GM19025 (cell line): ENCODE results near the gene PRKG1.
"Not testable (repeated sequence)": the region's sequence is repeated elsewhere in the genome, so short reads cannot be mapped to it uniquely, and the experiment has no call there.

ENCODE experiments used
- ATAC-seq: cut with Tn5 transposase; IDR thresholded peaks from one replicate; pipeline ENCODE4 v1.9.1; 2021; ENCODE audit warnings: mild to moderate bottlenecking, low read depth, moderate library complexity; ENCODE audit not compliant: unreplicated experiment

The PRKG1 gene

DNA sequence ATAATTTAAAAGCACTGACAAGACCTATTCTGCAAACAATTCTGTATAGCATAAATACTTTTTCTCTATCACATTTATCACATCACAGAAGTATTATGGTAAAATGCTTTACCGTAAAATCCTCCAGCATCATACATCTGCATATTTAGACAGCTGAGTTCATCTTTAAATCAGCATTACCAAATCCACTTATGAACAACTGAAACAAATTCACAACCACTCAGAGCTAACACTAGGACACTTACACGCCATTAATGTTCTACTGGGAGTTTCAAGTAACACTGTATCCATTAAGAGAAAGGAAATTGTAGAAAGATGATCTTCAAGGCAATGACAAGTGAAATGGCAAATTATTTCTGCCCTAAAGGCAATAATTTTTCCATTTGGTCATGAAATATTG, 1134.1 kb downstream of the PRKG1 start:
- ATAC-seq: no peak

DNA sequence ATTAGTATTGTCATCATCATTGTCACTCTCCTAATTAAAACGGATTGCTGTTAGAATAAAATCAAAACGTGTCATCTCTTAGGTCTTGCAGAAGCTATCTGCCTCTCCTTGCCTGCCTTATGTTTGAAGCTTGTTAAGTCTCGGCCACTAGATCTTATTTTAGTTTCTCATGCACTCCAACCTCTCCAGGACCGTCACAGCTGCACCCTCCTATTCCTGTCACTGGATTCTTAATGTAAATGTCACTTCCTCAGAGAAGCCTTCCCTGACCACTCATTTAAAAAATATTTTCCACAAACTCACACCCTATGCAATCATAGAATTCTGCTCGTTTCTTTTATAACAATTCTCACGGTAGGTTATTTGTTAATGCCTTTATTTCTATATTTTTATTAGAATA, 1135.9 kb downstream of the PRKG1 start:
- no peak for ATAC-seq

DNA sequence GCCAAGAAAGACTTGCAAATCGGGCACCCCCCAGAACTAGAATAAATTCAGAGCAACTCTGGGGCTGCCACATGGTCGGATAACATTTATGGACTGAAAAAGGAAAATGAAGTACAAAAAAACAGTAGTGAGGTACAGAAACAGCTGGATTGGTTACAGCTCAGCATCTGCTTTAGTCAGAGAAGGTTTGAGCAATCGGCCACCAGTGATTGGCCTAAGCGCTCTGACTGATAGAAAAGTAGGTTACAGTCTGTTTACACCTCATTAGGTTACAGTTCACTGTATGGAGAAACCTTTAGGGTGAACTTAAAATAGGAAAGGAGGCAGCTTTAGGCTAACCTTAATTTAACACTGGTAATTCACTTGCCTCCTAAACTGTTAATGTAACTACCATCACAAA, 1137.8 kb downstream of the PRKG1 start:
- ATAC-seq: no peak

DNA sequence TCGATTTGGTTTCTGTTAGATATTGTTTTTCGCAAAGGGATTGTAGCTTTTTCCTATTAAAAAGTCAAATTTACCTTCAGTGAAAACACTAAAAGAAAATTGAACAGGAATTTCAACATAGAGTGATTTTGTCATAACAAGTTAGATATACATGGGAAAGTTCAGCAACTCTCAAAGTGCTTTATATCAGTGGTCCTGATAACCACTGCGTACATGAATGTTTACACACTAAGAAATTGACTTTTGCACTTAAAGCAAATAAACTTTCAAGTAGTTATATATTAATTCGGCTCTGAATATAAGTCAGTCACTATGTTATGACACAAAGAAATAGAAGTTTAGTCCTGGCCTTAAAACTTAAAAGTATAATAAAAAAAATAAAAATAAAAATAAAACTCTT, 1138.5 kb downstream of the PRKG1 start:
- no peak for ATAC-seq

DNA sequence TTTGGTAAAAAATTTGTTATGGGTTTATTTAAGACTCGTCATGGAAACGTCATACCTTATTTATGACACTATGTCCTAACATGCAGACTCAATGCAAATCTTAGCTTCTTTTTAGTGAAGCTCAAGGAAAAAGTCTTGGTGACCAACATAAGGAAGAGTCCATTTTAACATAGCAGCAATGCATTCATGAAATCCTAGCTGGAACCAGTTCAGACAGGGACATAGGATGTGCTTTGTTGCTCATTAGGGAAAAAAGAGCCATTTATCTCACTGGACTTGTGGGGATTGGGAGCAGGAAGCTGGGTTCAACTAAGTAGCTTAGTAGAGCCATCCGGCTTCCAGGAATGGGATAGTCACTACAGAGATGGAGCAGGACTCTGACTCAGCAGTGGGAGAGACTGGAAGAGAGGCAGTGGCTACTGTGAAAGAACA, 1139.0 kb downstream of the PRKG1 start:
- ATAC-seq: no peak

DNA sequence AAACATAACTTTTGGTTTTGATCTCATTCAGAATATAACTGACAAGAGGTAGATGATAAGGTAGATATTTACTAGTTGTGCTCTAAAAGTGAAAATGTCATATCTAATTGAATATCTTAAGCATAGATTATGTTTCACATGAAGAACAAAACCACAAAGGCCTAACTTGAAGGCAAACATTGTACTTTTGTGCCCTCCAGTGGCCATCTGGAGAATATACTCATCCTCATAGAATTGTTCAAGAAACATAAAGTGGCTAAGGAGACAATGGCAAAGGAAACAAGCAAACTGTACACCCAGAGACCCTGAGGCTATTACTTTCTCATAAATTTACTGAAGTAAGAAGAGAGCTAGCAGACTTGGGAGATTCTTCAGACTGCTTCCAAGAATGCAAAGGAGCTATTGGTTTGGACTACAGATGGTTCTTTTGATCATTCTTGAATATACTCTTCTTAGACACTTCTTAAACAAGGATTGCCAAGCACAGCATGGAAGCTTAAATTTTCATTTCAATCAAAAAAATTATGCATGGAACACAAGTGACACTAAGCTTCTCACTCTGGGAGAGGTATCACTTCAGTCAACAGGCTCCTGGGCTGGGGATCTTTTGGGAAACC, 1141.6 kb downstream of the PRKG1 start:
- peak; percentile 69 for ATAC-seq

DNA sequence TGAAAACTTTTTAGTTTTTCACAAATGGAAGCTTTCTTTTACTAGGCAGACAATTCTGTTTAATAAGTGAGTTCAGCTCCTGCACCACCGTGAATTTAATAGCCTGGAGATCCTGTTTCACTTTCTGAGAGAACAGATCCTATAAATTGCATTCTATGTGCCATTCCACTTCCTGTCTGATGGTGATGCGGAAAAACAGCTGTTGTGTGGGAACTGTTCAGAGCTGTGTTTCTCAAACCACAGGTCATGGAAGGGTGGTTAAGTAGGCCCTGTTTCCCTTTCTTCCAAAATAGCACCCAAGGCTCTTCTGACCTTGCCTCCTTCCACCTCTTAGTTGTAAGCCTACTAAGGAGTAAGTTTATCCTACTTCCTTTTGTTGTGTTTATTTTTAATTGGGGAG, 1142.6 kb downstream of the PRKG1 start:
- peak; percentile 37 for ATAC-seq

DNA sequence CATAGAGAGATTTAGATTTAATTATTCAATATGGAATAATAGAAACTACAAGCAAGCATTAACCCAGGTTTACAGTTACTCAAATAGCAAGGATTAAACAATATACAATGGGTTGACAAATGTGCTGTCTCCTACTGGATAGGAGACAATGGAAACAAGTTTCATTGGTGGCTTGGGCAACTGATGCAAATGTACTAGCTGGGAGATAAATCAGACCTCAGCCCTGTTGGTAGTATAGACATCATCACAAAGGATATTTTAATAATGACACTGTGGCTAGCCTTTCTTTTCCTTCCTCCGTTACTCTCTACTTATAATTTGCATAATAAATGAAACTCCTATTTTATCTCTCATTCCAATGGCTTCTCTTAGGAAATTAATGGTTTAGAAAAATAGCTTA, 1143.2 kb downstream of the PRKG1 start:
- no peak for ATAC-seq

DNA sequence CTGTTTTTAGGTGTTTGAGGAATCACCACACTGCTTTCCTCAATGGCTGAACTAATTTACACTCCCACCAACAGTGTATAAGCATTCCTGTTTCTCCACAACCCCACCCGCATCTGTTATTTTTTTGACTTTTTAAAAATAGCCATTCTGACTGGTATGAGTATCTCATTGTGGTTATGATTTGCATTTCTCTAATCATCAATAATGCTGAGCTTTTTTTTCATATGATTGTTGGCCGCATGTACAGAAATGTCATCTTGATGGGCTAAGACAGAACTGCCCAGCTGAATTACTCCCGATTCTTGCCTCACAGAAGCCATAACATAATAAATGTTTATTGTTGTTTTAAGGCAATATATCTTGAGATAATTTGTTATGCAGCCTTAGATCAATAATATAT, 1146.7 kb downstream of the PRKG1 start:
- ATAC-seq: no peak

DNA sequence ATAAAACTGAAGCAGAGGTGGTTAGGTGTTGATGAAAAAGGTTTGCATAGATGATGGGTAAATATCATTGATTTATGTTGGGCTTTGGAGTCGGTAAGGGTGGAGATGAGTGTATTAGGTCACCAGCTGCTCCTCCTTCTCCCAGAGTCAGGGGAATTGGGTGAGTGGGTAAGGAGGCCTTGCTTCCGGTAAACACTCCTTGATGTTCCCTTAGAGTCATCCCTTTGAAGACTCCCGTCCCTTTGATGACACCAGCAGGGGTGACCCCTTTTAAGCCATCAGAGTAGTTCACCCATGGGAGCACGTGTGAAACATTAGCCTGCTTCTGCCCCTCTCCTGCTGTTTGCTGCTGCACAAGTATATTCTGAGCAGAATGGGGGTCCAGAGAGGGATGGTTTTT, 1147.6 kb downstream of the PRKG1 start:
- no peak for ATAC-seq

DNA sequence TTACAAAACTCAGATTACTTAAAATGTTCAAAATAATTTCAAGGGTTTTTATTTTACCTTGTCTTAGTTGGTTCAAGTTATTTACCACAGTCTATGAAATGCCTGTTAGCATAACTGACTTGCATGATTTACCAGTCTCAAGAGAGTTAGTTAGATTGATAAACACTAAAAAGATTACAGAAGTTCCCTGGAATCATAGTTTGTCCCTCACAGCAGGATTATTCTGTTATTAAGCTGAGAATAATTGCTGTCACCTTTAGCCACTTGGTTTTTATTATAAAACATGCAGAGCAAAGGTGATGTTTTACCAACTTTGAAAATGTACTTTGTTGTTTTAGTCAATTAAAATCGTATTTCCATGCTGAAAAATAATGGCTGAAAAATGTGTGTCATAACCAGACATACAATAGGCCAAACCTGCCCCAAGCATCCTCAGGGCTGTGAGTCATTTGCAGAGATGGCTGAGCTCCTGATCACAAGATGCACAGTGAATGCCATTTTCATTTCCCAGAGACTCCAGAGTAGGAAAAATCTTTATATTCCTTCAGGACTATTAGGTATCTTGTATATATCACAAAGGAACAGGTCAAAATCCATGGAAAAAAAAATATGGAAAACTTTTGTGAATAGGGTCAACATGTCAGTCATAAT, 1152.0 kb downstream of the PRKG1 start:
- ATAC-seq: no peak

DNA sequence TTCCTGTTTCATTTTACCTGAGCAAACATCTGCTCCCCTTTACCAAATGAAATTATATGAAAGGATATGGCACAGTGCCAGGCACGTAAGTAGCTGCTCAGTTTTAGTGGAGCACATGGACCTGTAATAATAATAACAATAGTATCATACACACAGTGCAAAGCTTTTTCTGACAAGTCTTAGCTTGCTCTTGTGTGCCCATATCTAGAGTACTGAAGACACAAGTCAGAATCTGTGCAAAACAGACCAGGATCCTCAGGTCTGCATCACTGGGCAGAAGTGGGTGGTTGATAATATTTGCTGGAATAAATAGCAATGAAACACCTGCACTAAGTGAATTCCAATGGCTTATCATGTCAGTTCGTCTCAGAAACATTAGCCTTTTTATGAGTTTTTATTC, 1154.3 kb downstream of the PRKG1 start:
- ATAC-seq: no peak

DNA sequence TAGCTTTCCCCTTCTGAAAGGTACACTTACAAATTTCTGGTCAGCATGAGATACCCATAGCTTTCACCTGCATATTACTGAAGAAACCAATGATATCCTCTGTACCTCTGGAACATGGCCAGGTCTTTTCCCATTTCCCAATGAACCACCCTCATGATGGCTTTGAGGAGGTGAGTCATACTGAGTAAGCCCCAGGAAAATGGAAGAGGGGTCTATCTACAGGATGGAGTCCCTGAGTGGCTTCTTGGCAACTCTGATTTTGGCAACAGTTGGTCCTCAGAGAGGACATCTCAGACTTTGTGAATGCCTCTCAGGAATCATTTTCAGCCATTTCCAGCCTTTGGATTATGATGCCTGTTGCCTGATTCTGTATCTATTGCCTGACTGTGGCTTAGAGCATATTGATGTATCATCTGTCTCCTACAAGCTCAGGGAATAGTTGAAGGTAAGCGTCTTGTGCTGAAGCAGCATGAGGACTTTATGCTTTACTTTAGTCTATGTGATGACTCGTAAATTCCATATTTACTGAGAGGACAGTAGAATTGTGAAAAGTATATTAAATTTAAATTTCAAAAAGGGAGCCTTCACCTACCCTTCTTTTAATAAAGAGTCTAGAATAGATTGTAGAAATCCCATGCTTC, 1155.1 kb downstream of the PRKG1 start:
- no peak for ATAC-seq

DNA sequence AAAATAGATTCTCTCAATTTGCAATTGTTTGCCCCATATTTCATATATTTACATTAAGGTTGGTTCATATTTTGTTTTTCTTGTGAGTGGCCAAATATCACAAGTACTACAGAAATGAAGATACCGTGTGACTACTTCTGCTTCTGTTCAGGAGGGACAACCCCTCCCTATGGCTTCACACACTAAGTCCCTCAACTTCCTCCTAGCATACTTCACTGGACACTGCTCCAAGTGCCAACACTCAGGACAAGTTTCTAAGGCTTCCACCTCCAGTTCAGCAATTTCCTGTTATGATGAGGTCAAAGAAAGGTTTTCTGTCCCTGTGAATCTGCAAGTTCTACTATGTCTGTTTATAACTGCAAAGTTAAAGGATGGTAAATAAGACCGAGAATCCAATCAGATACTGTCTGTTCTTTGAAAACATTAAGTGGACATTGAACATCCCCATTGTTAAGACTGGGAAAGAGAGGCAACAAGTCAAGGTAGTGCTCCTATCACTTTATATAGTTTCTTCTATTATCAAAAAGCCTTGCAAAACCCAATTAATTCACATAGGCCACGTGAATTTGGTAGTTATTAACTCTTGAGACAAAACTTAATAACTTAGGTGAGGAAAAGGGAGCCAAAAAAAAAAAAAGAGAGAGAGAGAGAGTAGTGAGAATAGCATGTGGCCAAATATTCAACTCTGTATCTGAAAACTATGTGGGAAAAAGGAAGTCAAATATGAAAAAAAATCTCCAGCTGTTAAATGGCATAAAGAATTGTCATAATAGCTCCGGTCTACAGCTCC, 1158.5 kb downstream of the PRKG1 start:
- peak; percentile 93 for ATAC-seq

DNA sequence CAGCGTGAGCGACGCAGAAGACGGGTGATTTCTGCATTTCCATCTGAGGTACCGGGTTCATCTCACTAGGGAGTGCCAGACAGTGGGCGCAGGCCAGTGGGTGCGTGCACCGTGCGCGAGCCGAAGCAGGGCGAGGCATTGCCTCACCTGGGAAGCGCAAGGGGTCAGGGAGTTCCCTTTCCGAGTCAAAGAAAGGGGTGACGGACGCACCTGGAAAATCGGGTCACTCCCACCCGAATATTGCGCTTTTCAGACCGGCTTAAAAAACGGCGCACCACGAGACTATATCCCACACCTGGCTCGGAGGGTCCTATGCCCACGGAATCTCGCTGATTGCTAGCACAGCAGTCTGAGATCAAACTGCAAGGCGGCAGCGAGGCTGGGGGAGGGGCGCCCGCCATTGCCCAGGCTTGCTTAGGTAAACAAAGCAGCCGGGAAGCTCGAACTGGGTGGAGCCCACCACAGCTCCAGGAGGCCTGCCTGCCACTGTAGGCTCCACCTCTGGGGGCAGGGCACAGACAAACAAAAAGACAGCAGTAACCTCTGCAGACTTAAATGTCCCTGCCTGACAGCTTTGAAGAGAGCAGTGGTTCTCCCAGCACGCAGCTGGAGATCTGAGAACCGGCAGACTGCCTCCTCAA, 1159.2 kb downstream of the PRKG1 start:
- ATAC-seq: not testable (repeated sequence)

DNA sequence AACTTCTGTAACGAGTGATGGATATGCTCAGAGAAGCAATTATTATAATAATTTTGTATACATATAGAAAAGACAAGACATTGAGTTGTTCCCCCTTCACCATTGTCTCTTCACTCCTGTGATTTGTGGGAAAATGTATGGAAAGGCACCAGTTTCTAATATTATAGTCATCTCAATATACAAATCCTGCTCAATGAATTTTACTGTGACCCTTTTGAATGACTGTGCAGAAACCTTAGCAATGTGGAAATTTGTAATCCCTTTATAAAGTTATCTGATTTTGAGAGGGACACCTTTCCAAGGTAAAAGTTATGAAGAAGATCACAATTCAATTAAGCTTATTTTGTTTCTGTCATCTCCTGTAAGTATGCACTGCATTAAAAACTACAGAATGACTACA, 1165.5 kb downstream of the PRKG1 start:
- no peak for ATAC-seq

DNA sequence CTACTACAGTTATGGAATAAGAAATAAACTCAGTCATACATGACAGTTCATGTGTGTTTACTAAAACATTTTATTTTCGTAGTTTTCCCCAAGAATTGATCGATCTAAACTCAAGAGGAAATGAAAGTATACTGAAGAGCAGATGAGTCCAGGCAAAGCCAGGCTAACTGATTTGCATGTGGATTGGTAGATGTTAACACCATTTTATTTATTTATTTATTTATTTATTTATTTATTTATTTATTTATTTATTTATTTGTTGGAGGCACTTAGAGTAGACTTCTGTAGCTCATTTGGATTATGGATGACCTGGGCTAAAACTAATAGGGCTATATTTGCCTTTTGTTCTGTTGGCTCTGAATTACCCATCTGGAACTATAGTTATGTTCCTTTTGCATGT, 1171.3 kb downstream of the PRKG1 start:
- no peak for ATAC-seq

DNA sequence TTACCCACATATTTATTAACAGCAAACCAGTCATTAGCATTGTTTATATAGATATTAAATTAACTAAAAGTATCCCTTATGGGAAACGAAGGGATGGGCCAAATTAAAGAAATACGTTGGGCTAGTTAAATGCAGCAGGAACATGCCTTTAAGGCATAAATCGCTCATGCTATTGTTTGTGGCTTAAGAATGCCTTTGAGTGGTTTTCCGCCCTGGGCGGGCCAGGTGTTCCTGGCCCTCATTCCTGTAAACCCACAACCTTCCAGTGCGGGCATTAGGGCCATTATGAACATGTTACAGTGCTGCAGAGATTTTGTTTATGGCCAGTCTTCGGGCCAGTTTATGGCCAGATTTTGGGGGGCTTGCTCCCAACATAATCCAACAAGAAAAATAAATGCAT, 1173.6 kb downstream of the PRKG1 start:
- not testable (repeated sequence) for ATAC-seq

DNA sequence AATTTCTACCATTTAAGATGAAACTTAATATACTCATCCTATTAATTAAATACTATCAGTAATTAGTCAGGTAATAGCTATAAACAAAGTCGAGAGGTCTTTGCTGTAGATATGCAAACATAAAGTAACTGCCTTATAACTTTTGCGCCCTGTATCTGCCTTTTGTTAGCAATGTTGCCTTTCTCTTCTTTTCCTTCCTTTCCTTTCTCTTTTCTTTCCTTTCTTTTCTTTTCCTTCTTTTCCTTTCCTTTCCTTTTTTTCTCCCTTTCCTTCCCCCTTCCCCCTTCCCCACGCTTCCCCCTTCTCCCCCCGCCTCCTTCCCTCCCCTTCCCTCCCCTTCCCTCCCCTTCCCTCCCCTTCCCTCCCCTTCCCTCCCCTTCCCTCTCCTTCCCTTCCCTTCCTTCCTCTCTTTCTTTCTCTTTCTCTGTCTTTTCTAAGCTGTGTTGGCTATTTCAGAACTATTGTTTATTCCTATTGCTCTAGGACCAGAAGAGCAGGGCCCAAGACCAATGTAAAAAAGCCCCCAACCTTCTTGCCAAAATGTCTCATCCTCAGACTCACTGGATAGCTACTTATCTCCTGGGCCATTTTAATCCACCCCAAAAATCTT, 1174.5 kb downstream of the PRKG1 start:
- ATAC-seq: no peak

DNA sequence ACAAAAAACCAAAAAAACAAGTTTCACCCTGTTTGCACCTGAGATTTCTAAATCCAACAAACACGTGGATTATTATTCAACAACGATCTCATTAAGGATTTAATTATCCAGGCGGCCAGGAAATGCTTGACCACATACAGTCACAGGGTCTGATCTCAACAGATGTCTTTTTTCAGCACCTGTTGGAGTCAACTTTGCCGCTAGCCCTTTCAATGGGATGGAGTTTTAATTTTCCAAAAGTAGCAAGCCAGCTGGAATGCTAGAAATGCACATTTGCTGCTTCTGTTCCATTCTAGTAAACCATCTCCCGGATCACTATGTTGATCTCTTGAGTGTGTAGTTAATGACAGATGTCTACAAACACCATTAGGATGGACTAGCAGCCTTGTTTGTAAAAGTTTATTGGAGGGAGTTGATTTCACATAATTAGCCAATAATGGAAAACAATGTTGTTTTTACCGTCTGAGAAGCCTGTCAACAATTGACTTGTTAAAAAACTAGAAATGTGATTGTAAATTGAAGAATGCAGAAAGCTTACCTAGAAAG, 1175.6 kb downstream of the PRKG1 start:
- ATAC-seq: no peak
